Thyroid gland (tissue), 4 donors: ENCODE measurements around the gene TGM3.

Experiments
- POLR2A ChIP-seq, 2 donors: fragments of 450-650 bp; IDR thresholded peaks; one replicate each; pipeline ENCODE4 v1.6.1; 2017; ENCODE audit warnings: antibody characterized with exemption in 2 of 2, mild to moderate bottlenecking in 2 of 2, moderate library complexity in 1 of 2
- TF ChIP-seq, protein P1 (sequence below), 6 experiments: fragments of 200-600 bp in 3 of 6; fragments of 450-650 bp in 3 of 6; sonication (generic) in 3 of 6; IDR thresholded peaks; one replicate each; pipeline ENCODE4 v1.5.1; 2016 to 2019; ENCODE audit warnings: antibody characterized with exemption in 6 of 6, mild to moderate bottlenecking in 2 of 6, inconsistent platforms in 1 of 6, moderate library complexity in 1 of 6

DNA sequence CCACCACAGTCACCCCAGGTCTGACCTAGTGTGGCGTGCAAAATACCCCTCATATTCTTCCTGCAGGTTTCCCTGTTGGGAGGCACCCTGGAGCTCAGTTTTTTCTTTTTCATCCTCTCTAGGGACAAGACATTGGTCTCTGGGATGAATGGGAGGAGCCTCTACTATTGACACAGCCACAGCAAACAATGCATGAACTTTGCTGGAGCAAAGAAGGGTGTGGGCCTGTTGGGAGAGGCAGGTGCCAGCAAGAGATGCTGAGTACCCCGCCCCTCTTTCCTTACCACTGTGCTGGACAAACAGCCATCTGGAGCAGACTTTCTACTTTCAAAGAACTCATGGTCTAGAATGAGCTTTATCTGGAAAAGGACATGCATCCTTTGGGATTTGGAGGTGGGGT lies 10.1 kb downstream of the TGM3 start:
- TF ChIP-seq, protein P1, sequence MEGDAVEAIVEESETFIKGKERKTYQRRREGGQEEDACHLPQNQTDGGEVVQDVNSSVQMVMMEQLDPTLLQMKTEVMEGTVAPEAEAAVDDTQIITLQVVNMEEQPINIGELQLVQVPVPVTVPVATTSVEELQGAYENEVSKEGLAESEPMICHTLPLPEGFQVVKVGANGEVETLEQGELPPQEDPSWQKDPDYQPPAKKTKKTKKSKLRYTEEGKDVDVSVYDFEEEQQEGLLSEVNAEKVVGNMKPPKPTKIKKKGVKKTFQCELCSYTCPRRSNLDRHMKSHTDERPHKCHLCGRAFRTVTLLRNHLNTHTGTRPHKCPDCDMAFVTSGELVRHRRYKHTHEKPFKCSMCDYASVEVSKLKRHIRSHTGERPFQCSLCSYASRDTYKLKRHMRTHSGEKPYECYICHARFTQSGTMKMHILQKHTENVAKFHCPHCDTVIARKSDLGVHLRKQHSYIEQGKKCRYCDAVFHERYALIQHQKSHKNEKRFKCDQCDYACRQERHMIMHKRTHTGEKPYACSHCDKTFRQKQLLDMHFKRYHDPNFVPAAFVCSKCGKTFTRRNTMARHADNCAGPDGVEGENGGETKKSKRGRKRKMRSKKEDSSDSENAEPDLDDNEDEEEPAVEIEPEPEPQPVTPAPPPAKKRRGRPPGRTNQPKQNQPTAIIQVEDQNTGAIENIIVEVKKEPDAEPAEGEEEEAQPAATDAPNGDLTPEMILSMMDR (IDR thresholded peaks at IDR 0.05), result no peak
- no peak for TF ChIP-seq POLR2A (IDR thresholded peaks at IDR 0.05)
